Measurements from ENCODE around the gene SLC36A1. TPM values are rescaled to one million over a fixed set of nuclear protein-coding genes. Genes with fewer than 3 reads are reported as not detected.

Gene SLC36A1
- total RNA-seq, 4 donors from 2014 or later = 4.5 to 7.5 (median 5.9) TPM

DNA sequence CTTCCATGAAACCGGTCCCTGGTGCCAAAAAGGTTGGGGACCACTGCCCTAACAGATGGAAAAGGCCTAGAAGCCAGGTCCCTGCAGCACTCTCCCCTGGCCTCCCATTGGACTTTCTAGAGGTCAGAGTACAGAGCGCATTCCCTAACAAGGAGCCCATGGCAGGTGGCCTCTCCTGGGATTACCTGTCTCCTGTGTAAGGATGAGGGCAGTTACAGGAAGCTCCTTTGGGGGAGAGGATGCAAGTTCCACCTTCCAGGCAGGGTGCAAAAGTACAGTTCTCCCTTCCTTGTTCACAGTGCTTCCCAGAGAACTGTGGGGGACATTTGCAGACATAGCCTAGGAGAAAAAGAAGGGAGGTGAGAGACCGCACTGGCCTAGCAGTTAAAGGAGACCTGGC is 62.4 kb downstream of the SLC36A1 start:
- Histone ChIP-seq H3K9me3 (no peaks in the 10 kb centered on the region), H3K36me3 (no peaks in the 10 kb centered on the region), H3K27ac (no peak overlapping the region), H3K4me3 (replicated peaks in 1 of 3) (no peak overlapping the region), H3K27me3 (no peaks in the 10 kb centered on the region), H3K4me1 (no peaks in the 10 kb centered on the region)
- no peak for DNase-seq
- intact Hi-C loops (cut with DNase I) = no loop called here
- WGBS, 2 donors = 100% methylated on average over 3 of the region's 3 CpGs
- TF ChIP-seq, protein P1, sequence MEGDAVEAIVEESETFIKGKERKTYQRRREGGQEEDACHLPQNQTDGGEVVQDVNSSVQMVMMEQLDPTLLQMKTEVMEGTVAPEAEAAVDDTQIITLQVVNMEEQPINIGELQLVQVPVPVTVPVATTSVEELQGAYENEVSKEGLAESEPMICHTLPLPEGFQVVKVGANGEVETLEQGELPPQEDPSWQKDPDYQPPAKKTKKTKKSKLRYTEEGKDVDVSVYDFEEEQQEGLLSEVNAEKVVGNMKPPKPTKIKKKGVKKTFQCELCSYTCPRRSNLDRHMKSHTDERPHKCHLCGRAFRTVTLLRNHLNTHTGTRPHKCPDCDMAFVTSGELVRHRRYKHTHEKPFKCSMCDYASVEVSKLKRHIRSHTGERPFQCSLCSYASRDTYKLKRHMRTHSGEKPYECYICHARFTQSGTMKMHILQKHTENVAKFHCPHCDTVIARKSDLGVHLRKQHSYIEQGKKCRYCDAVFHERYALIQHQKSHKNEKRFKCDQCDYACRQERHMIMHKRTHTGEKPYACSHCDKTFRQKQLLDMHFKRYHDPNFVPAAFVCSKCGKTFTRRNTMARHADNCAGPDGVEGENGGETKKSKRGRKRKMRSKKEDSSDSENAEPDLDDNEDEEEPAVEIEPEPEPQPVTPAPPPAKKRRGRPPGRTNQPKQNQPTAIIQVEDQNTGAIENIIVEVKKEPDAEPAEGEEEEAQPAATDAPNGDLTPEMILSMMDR (IDR thresholded peaks at IDR 0.05) = no peak
- TF ChIP-seq POLR2A (IDR thresholded peaks at IDR 0.05) = no peak

DNA sequence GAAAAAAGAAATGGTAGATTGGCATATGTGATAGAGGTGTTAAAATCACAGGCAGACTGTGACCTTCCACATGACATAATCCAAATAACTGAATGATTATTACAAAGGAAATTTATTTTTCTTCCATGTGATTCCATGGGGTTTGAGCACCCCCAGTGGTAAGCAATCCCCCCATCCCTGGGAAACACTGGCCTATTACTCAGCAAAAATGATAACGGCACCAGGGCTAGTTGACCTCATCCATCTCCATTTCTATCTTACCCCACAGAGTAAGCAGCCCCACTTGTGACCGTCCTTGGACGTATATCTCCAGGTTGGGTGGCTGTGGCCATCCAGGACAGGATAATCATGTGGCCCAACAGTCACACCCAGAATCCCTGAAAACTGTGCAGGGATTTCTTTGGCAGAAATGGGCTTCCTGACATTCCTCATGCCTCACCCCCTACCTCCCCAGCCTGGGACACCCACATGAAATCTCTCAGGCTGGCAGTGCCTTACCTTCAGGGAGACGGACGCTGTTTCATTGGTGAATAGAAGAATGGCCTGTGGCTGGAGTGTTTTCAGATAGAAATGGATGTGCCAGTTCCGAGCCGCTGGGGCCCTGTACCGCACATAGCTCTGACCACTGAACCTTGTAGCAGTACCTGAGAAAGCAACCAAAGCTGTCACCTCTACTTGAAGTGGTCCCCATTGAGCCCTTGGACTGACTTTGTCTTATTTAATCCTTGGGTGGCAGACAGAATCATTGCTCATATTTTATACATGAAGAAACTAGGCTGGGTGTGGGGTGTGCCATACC is 69.9 kb downstream of the SLC36A1 start:
- 46 to 60% methylated on average over 8 of the region's 8 CpGs for WGBS, 2 donors
- Histone ChIP-seq H3K4me1 (peaks cover 7 to 8% of the 10 kb centered on the region in 2 donors), H3K9me3 (no peaks in the 10 kb centered on the region), H3K4me3 (replicated peaks in 1 of 3) (no peak overlapping the region), H3K36me3 (no peaks in the 10 kb centered on the region), H3K27me3 (no peaks in the 10 kb centered on the region), H3K27ac (peak overlapping the region in 1 of 3 donors; percentile 34)
- intact Hi-C loops (cut with DNase I) = no loop called here
- TF ChIP-seq POLR2A (IDR thresholded peaks at IDR 0.05) = no peak
- TF ChIP-seq, protein P1 (IDR thresholded peaks at IDR 0.05) = no peak
- DNase-seq = peak; percentile 68 to 70

DNA sequence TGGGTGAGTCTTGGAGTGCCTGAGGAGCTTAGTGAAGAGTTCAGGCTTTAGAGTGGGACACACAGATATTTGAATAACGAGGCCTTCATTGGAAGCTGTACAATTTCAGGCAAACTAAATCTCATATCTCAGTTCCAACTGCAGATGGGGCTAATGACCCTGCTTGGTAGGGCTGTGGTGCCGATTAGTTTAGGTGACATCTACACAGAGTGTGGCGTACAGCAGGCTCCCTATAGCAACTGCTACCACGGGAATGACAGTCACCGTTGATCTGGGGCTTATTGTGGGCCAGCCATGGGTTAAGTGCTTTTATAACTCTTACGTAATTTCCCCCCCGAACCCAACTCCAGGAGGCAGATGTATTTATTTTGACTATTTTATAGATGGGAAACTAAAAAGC is 72.9 kb downstream of the SLC36A1 start:
- intact Hi-C loops (cut with DNase I) = no loop called here
- WGBS, 2 donors = 67 to 69% methylated on average over 7 of the region's 7 CpGs
- Histone ChIP-seq H3K4me1 (peaks cover 7 to 8% of the 10 kb centered on the region in 2 donors), H3K27ac (no peak overlapping the region), H3K9me3 (no peaks in the 10 kb centered on the region), H3K27me3 (no peaks in the 10 kb centered on the region), H3K36me3 (no peaks in the 10 kb centered on the region), H3K4me3 (replicated peaks in 1 of 3) (no peak overlapping the region)
- TF ChIP-seq, protein P1 (IDR thresholded peaks at IDR 0.05) = no peak
- no peak for TF ChIP-seq POLR2A (IDR thresholded peaks at IDR 0.05)
- DNase-seq = no peak

DNA sequence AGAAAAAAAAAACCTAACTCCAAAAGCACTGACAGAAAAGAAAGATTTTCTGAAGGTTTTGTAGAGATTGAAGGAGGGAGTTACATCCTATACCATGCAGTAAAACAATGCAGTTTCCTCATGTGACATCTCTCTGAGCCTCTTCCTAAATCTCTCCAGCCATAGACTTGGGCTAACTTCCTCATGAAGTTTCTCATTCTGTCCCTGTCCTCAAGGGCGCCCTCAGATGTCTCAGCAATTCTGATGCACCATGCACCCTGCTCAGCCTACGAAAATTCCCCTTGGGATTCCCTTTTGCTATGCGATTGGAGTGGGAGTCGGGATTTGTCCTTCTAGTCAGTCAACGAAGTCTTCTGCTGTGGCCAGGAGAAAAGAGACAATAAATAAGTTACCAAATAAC is 74.8 kb downstream of the SLC36A1 start:
- TF ChIP-seq POLR2A (IDR thresholded peaks at IDR 0.05) = no peak
- TF ChIP-seq, protein P1 (IDR thresholded peaks at IDR 0.05) = no peak
- intact Hi-C loops (cut with DNase I) = no loop called here
- DNase-seq = no peak
- Histone ChIP-seq H3K27ac (no peak overlapping the region), H3K4me1 (peaks cover 7 to 8% of the 10 kb centered on the region in 2 donors), H3K27me3 (no peaks in the 10 kb centered on the region), H3K4me3 (replicated peaks in 1 of 3) (no peak overlapping the region), H3K9me3 (no peaks in the 10 kb centered on the region), H3K36me3 (no peaks in the 10 kb centered on the region)
- 87 to 89% methylated on average over 5 of the region's 5 CpGs for WGBS, 2 donors

DNA sequence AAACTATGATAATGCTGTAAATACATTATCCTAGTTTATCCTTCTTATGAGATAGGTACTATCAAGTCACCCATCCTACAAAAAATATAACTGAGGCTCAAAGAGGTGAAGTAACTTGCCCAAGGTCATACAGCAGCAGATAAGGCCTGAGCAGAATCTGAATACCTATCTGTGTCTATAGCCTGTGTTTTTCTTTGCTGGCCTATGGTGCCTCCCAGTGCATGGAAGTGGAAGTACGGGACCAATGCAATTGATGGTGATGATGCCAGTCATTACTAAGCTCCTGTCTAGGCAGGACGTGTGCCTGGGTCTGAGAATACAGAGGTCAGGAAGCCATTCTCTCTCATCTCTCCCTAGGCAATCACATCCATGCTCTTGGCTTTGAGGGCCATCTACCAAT is 75.9 kb downstream of the SLC36A1 start:
- intact Hi-C loops (cut with DNase I) = no loop called here
- no peak overlapping the region for H3K27ac ChIP-seq
- 66 to 72% methylated on average over 2 of the region's 2 CpGs for WGBS, 2 donors

More for the DNA sequence above, 75.9 kb downstream of the SLC36A1 start:
- TF ChIP-seq, protein P1 (IDR thresholded peaks at IDR 0.05) = peak in 4 of 6 experiments; percentile 22 to 48 (median 40)
- TF ChIP-seq POLR2A (IDR thresholded peaks at IDR 0.05) = no peak
- Histone ChIP-seq H3K4me3 (replicated peaks in 1 of 3) (no peak overlapping the region), H3K36me3 (no peaks in the 10 kb centered on the region), H3K27me3 (no peaks in the 10 kb centered on the region), H3K9me3 (no peaks in the 10 kb centered on the region), H3K4me1 (no peaks in the 10 kb centered on the region)
- DNase-seq = peak in 1 of 2 donors; percentile 20

Measured in thyroid gland (tissue), 4 donors.